Mesodermal cell (in vitro differentiated cells): ENCODE results near the gene UGT1A6.

Source experiments
- H3K27ac ChIP-seq: 2 replicates; pipeline ENCODE4 v1.7.0; 2013; ENCODE audit warnings: mild to moderate bottlenecking, low read depth, low read length, moderate library complexity; ENCODE audit not compliant: severe bottlenecking
- H3K36me3 ChIP-seq: 2 replicates; pipeline ENCODE4 v1.7.1; 2013; ENCODE audit warnings: mild to moderate bottlenecking, low read length, moderate library complexity; ENCODE audit not compliant: control insufficient read depth, insufficient read depth
- H3K4me1 ChIP-seq: one replicate; pipeline ENCODE4 v1.7.1; 2013; ENCODE audit warnings: mild to moderate bottlenecking, low read length; ENCODE audit not compliant: insufficient read depth, control insufficient read depth, poor library complexity, severe bottlenecking
- H3K4me3 ChIP-seq: 2 replicates; pipeline ENCODE4 v1.7.0; 2013; ENCODE audit warnings: low read length, control low read depth, mild to moderate bottlenecking; ENCODE audit not compliant: insufficient read depth, poor library complexity, severe bottlenecking; ENCODE audit errors: extremely low read depth
- H3K9me3 ChIP-seq: 2 replicates; pipeline ENCODE4 v1.7.1; 2013; ENCODE audit warnings: mild to moderate bottlenecking, low read length, moderate library complexity; ENCODE audit not compliant: control insufficient read depth
- WGBS, 2 experiments: methylation state at CpG; one replicate each; pipeline ENCODE4 v1.1.5; 2013; ENCODE audit warnings: missing lambda C conversion rate in 2 of 2; ENCODE audit not compliant: insufficient coverage in 2 of 2; 5-methylcytosine and 5-hydroxymethylcytosine counted together

Gene UGT1A6

GRCh38 chr2:233820774-233821105, 128.1 kb downstream of the UGT1A6 start:
- no peaks in the 10 kb centered on the region for H3K4me1 ChIP-seq
- no peak overlapping the region for H3K27ac ChIP-seq
- WGBS, 2 experiments: 82 to 85% methylated on average over 3 of the region's 6 CpGs
- H3K9me3 ChIP-seq: no peaks in the 10 kb centered on the region
- H3K36me3 ChIP-seq: no peaks in the 10 kb centered on the region
- H3K4me3 ChIP-seq: no peak overlapping the region

- Histone ChIP-seq H3K36me3 (no peaks in the 10 kb centered on the region), H3K4me1 (no peaks in the 10 kb centered on the region), H3K27ac (no peak overlapping the region), H3K9me3 (peaks cover under 1% of the 10 kb centered on the region), H3K4me3 (no peak overlapping the region)
- WGBS, 2 experiments: 90 to 91% methylated on average over 3 of the region's 3 CpGs
These were observed 128.5 kb downstream of the UGT1A6 start for GRCh38 chr2:233821196-233821595.

- WGBS, 2 experiments: 94 to 98% methylated on average over 5 to 8 of the region's 8 CpGs
- no peaks in the 10 kb centered on the region for H3K4me1 ChIP-seq
- H3K4me3 ChIP-seq: no peak overlapping the region
- H3K9me3 ChIP-seq: peaks cover 4% of the 10 kb centered on the region
- H3K36me3 ChIP-seq: no peaks in the 10 kb centered on the region
- no peak overlapping the region for H3K27ac ChIP-seq
These were observed 129.0 kb downstream of the UGT1A6 start for GRCh38 chr2:233821709-233822100.

GRCh38 chr2:233822101-233822771, 129.5 kb downstream of the UGT1A6 start:
- Histone ChIP-seq H3K4me1 (no peaks in the 10 kb centered on the region), H3K36me3 (no peaks in the 10 kb centered on the region), H3K9me3 (peaks cover 4% of the 10 kb centered on the region), H3K27ac (no peak overlapping the region), H3K4me3 (no peak overlapping the region)
- 88 to 92% methylated on average over 20 to 21 of the region's 21 CpGs for WGBS, 2 experiments
